ENCODE results near the gene RAB3IL1. TPM values are rescaled to one million over a fixed set of nuclear protein-coding genes. Genes with fewer than 3 reads are reported as not detected.

RAB3IL1 gene
- total and polyA plus RNA-seq, 2 experiments from 2014 or later: 8.3 to 11.6 TPM

GRCh38 chr11:61850687-61851086, 66.7 kb downstream of the RAB3IL1 start:
- peaks cover 49% of the 10 kb centered on the region for H3K36me3 ChIP-seq
- H3K4me1 ChIP-seq (ENCODE audit: low read depth): no peaks in the 10 kb centered on the region
- no peak for DNase-seq (ENCODE audit: low read depth in 1 of 2, low spot score in 1 of 2)
- no peak overlapping the region for H3K27ac ChIP-seq
- no peaks in the 10 kb centered on the region for H3K9me3 ChIP-seq (ENCODE audit: low read depth)
- TF ChIP-seq CTCF (IDR thresholded peaks at IDR 0.05; ENCODE audit: low read depth, low read length): no peak
- no peaks in the 10 kb centered on the region for H3K27me3 ChIP-seq
- no peak overlapping the region for H3K4me3 ChIP-seq

GRCh38 chr11:61848631-61849030, 68.7 kb downstream of the RAB3IL1 start:
- Histone ChIP-seq H3K4me1 (ENCODE audit: low read depth) (no peaks in the 10 kb centered on the region), H3K27me3 (no peaks in the 10 kb centered on the region), H3K9me3 (ENCODE audit: low read depth) (no peaks in the 10 kb centered on the region), H3K27ac (no peak overlapping the region), H3K4me3 (no peak overlapping the region), H3K36me3 (peaks cover 46% of the 10 kb centered on the region)
- DNase-seq (ENCODE audit: low read depth in 1 of 2, low spot score in 1 of 2): no peak
- TF ChIP-seq CTCF (IDR thresholded peaks at IDR 0.05; ENCODE audit: low read depth, low read length): no peak

- no peaks in the 10 kb centered on the region for H3K9me3 ChIP-seq (ENCODE audit: low read depth)
- no peak overlapping the region for H3K4me3 ChIP-seq
- H3K27ac ChIP-seq: no peak overlapping the region
- no peak for TF ChIP-seq CTCF (IDR thresholded peaks at IDR 0.05; ENCODE audit: low read depth, low read length)
- H3K27me3 ChIP-seq: no peaks in the 10 kb centered on the region
- peaks cover 47% of the 10 kb centered on the region for H3K36me3 ChIP-seq
- no peak for DNase-seq (ENCODE audit: low read depth in 1 of 2, low spot score in 1 of 2)
- H3K4me1 ChIP-seq (ENCODE audit: low read depth): no peaks in the 10 kb centered on the region
Observed at GRCh38 chr11:61847914-61848581, 69.3 kb downstream of the RAB3IL1 start.

Other genes with a start within 250 kb of the RAB3IL1 start
- gene DAGLA, start 237.2 kb downstream of the RAB3IL1 start, total RNA-seq: 5.5 and 6.3 TPM in 2 replicates
- 2.1 and 3.4 TPM in 2 replicates for gene DAGLA, start 237.2 kb downstream of the RAB3IL1 start, polyA plus RNA-seq
- gene MYRF, start 164.9 kb downstream of the RAB3IL1 start, total RNA-seq: 48.0 and 56.9 TPM in 2 replicates
- gene MYRF, start 164.9 kb downstream of the RAB3IL1 start, polyA plus RNA-seq: 29.3 and 41.2 TPM in 2 replicates
- gene TMEM258, start 125.0 kb downstream of the RAB3IL1 start, total RNA-seq: 29.3 and 35.3 TPM in 2 replicates
- gene TMEM258, start 125.0 kb downstream of the RAB3IL1 start, polyA plus RNA-seq: 241 and 255 TPM in 2 replicates
- 13.5 and 30.7 TPM in 2 replicates for gene FEN1, start 124.7 kb downstream of the RAB3IL1 start, total RNA-seq
- 13.2 and 39.2 TPM in 2 replicates for gene FEN1, start 124.7 kb downstream of the RAB3IL1 start, polyA plus RNA-seq
- gene FADS1, start 100.6 kb downstream of the RAB3IL1 start, total RNA-seq: 114 and 164 TPM in 2 replicates
- gene FADS1, start 100.6 kb downstream of the RAB3IL1 start, polyA plus RNA-seq: 183 and 249 TPM in 2 replicates
- gene FADS2, start 89.3 kb downstream of the RAB3IL1 start, total RNA-seq: 103 and 239 TPM in 2 replicates
- 129 and 262 TPM in 2 replicates for gene FADS2, start 89.3 kb downstream of the RAB3IL1 start, polyA plus RNA-seq
- gene FADS3, start 26.0 kb downstream of the RAB3IL1 start, total RNA-seq: 42.0 and 42.9 TPM in 2 replicates
- gene FADS3, start 26.0 kb downstream of the RAB3IL1 start, polyA plus RNA-seq: 45.0 and 48.0 TPM in 2 replicates
- gene BEST1, start 32.8 kb upstream of the RAB3IL1 start, total RNA-seq: 0.27 and 0.39 TPM in 2 replicates
- 0.17 and 0.34 TPM in 2 replicates for gene BEST1, start 32.8 kb upstream of the RAB3IL1 start, polyA plus RNA-seq
- 679 and 858 TPM in 2 replicates for gene FTH1, start 50.1 kb upstream of the RAB3IL1 start, total RNA-seq
- 2,885 and 3,180 TPM in 2 replicates for gene FTH1, start 50.1 kb upstream of the RAB3IL1 start, polyA plus RNA-seq
- 18.0 and 68.7 TPM in 2 replicates for gene INCENP, start 206.4 kb upstream of the RAB3IL1 start, total RNA-seq
- gene INCENP, start 206.4 kb upstream of the RAB3IL1 start, polyA plus RNA-seq: 1.9 and 5.2 TPM in 2 replicates